B cell (primary cell): Measurements from ENCODE around the gene VPS37C. TPM values are rescaled to one million over a fixed set of nuclear protein-coding genes. Genes with fewer than 3 reads are reported as not detected.

Experiments
- ATAC-seq: fragments of 200-7000 bp; cut with Tn5 transposase; one replicate; pipeline ENCODE4 v1.10.0; 2021; ENCODE audit warnings: low read depth, mild to moderate bottlenecking, moderate number of reproducible peaks, moderate library complexity
- CTCF ChIA-PET: fragments of 350-600 bp; sonication (Branson Sonifier 250); formaldehyde crosslinking; loops from one replicate; lab custom pipeline; 2021; ENCODE audit warnings: antibody characterized with exemption, inconsistent platforms; lab: Charles Lee
- POLR2A ChIA-PET: fragments of 350-600 bp; sonication (Branson Sonifier 250); formaldehyde crosslinking; loops from one replicate; lab custom pipeline; 2021; ENCODE audit warnings: antibody characterized with exemption; lab: Charles Lee
- DNase-seq: peaks from one replicate; pipeline ENCODE4 v3.0.0; 2013
- H2AFZ ChIP-seq: 2 replicates; pipeline ENCODE4 v1.6.1; 2012; ENCODE audit warnings: mild to moderate bottlenecking, low read depth, low read length; ENCODE audit not compliant: insufficient read depth, poor library complexity, severe bottlenecking
- H3K27ac ChIP-seq, 2 donors: 1 replicate in 1 of 2; 2 replicates in 1 of 2; pipeline ENCODE4 v1.5.1; 2012 to 2013; ENCODE audit warnings: low read length in 2 of 2, mild to moderate bottlenecking in 2 of 2, moderate library complexity in 1 of 2
- H3K27me3 ChIP-seq, 4 experiments: fragments of 200-600 bp in 1 of 4; sonication (generic) in 1 of 4; replicated peaks in 1 of 4; 1 replicate in 2 of 4; 2 replicates in 2 of 4; pipeline versions ENCODE4 v1.6.1 to v1.7.0; 2013 to 2016; ENCODE audit warnings: low read length in 3 of 4, mild to moderate bottlenecking in 2 of 4, mixed read lengths in 1 of 4, moderate library complexity in 1 of 4; ENCODE audit not compliant: insufficient read depth in 4 of 4, control insufficient read depth in 3 of 4; ENCODE audit errors: control extremely low read depth in 1 of 4
- H3K36me3 ChIP-seq, 2 experiments: replicated peaks in 1 of 2; 1 replicate in 1 of 2; 2 replicates in 1 of 2; pipeline versions ENCODE4 v1.6.1 to v1.7.1; 2013; ENCODE audit warnings: low read length in 1 of 2; ENCODE audit not compliant: insufficient read depth in 2 of 2, control insufficient read depth in 1 of 2; ENCODE audit errors: control extremely low read depth in 1 of 2, extremely low read depth in 1 of 2
- H3K4me1 ChIP-seq, 2 donors: fragments of 200-600 bp in 1 of 2; sonication (generic) in 1 of 2; 1 replicate in 1 of 2; 2 replicates in 1 of 2; pipeline versions ENCODE4 v1.5.1 to v1.6.1; 2013 to 2017; ENCODE audit warnings: low read length in 2 of 2; ENCODE audit not compliant: control insufficient read depth in 2 of 2, insufficient read depth in 2 of 2
- H3K4me2 ChIP-seq: replicated peaks from 2 replicates; pipeline ENCODE3; 2012; ENCODE audit warnings: mild to moderate bottlenecking, low read depth, low read length; ENCODE audit not compliant: poor library complexity, severe bottlenecking
- H3K4me3 ChIP-seq, 5 experiments: fragments of 200-600 bp in 1 of 5; sonication (generic) in 1 of 5; 1 replicate in 3 of 5; 2 replicates in 2 of 5; pipeline versions ENCODE4 v1.5.1 to v1.7.0; 2011 to 2016; ENCODE audit warnings: low read length in 4 of 5, mild to moderate bottlenecking in 4 of 5, low read depth in 2 of 5, control low read depth in 1 of 5, moderate library complexity in 1 of 5; ENCODE audit not compliant: insufficient read depth in 1 of 5; ENCODE audit errors: control extremely low read depth in 1 of 5, extremely low read depth in 1 of 5
- H3K79me2 ChIP-seq: fragments of 200-600 bp; sonication (generic); one replicate; pipeline ENCODE4 v1.6.0; 2016; ENCODE audit warnings: low read length; ENCODE audit not compliant: control insufficient read depth, insufficient read depth
- H3K9ac ChIP-seq: fragments of 200-600 bp; sonication (generic); 2 replicates; pipeline ENCODE4 v1.6.1; 2017; ENCODE audit warnings: mild to moderate bottlenecking, low read length, moderate library complexity
- H3K9me3 ChIP-seq, 3 donors: one replicate each; pipeline versions ENCODE4 v1.6.1 to v1.7.1; 2013; ENCODE audit warnings: low read length in 2 of 3; ENCODE audit not compliant: control insufficient read depth in 2 of 3, insufficient read depth in 1 of 3; ENCODE audit errors: control extremely low read depth in 1 of 3
- H4K20me1 ChIP-seq: 2 replicates; pipeline ENCODE4 v1.6.0; 2012; ENCODE audit warnings: mild to moderate bottlenecking, low read length; ENCODE audit not compliant: insufficient read depth, control insufficient read depth, poor library complexity, severe bottlenecking
- H3K27ac Mint-ChIP-seq: one replicate; pipeline ENCODE4 v1.8.0; 2021; ENCODE audit warnings: mixed read lengths
- H3K27me3 Mint-ChIP-seq: one replicate; pipeline ENCODE4 v1.8.0; 2021; ENCODE audit warnings: mixed read lengths
- H3K4me1 Mint-ChIP-seq: one replicate; pipeline ENCODE4 v1.8.0; 2021; ENCODE audit warnings: mixed read lengths
- H3K4me3 Mint-ChIP-seq: one replicate; pipeline ENCODE4 v1.8.0; 2021; ENCODE audit warnings: mixed read lengths
- H3K9me3 Mint-ChIP-seq: one replicate; pipeline ENCODE4 v1.8.0; 2022; ENCODE audit warnings: mixed read lengths; ENCODE audit not compliant: insufficient read depth
- EZH2 ChIP-seq: IDR thresholded peaks from 2 replicates; pipeline ENCODE4 v1.6.1; 2012; ENCODE audit warnings: borderline replicate concordance, low read depth, mild to moderate bottlenecking, moderate library complexity, low read length; ENCODE audit not compliant: insufficient read depth, poor library complexity, severe bottlenecking
- WGBS: methylation state at CpG from one replicate; pipeline ENCODE4 v1.1.5; 2013; ENCODE audit warnings: missing lambda C conversion rate; ENCODE audit not compliant: insufficient coverage; 5-methylcytosine and 5-hydroxymethylcytosine counted together
- intact Hi-C: fragments of 100-400 bp; cut with micrococcal nuclease; formaldehyde crosslinking; loops from one replicate; pipeline ENCODE4 v1.10.0; 2022
- polyA plus RNA-seq: library from polyadenylated mRNA; depleted of rRNA; stranded (reverse); fragments of >200 nt; gene quantifications from 2 replicates; pipeline ENCODE4 v1.2.3, GENCODE V29; 2012
- total RNA-seq, 2 donors: library from RNA; stranded (reverse); fragments of 120-200 nt in 1 of 2; gene quantifications; 1 replicate in 1 of 2; 2 replicates in 1 of 2; pipeline versions ENCODE4 v1.2.3 to v1.2.4, GENCODE V29; 2013 to 2022
- TF ChIP-seq, protein P1 (sequence below): fragments of 200-600 bp; IDR thresholded peaks from one replicate; pipeline ENCODE4 v1.8.0; 2022; ENCODE audit warnings: antibody characterized with exemption, mild to moderate bottlenecking

The VPS37C gene
- total and polyA plus RNA-seq, 2 donors (not counting 1 experiment from before 2014, with no cell fraction given) = 6.4 to 20.1 TPM

DNA sequence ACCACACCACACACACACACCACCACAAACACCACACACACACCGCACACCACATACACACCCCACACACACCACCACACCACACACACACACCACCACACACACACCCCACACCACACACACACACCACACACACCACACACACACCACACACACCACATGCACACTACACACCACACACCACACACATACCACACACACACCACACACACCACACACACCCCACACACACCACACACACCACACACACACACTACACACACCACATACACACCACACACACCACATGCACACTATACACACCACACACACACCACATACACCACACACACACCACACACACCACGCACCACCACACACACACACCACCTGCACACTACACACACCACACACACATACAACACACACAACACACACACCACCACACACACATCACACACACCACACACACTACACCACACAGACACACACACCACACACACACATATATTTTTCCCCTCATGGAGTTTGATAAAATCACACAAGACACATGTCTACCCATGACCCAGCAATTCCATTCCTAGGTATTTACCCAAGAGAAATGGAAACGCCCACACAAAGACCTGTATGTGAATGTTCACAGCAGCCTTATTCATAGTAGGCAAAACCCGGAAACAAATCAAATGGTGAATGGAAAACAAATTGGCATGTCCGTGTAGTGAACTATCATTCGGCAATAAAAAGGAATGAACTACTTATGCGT, 44.6 kb downstream of the VPS37C start:
- no peak overlapping the region for H2AFZ ChIP-seq
- H4K20me1 ChIP-seq = no peaks in the 10 kb centered on the region
- H3K79me2 ChIP-seq = no peaks in the 10 kb centered on the region
- ChIA-PET CTCF (interaction anchor here (1.1 to 1.8 kb wide), 2 partner anchors 147 to 201 kb away, joined by 3 to 4 read pairs; no protein-coding TSS in a partner anchor), POLR2A (no interaction called here)
- no peaks in the 10 kb centered on the region for H3K27me3 ChIP-seq
- Mint-ChIP-seq H3K27me3 (no peaks in the 10 kb centered on the region), H3K4me3 (no peak overlapping the region), H3K9me3 (no peaks in the 10 kb centered on the region), H3K27ac (no peak overlapping the region), H3K4me1 (peaks cover 21% of the 10 kb centered on the region)
- H3K36me3 ChIP-seq = no peaks in the 10 kb centered on the region
- ATAC-seq (no peak), DNase-seq (no peak)
- TF ChIP-seq, protein P1, sequence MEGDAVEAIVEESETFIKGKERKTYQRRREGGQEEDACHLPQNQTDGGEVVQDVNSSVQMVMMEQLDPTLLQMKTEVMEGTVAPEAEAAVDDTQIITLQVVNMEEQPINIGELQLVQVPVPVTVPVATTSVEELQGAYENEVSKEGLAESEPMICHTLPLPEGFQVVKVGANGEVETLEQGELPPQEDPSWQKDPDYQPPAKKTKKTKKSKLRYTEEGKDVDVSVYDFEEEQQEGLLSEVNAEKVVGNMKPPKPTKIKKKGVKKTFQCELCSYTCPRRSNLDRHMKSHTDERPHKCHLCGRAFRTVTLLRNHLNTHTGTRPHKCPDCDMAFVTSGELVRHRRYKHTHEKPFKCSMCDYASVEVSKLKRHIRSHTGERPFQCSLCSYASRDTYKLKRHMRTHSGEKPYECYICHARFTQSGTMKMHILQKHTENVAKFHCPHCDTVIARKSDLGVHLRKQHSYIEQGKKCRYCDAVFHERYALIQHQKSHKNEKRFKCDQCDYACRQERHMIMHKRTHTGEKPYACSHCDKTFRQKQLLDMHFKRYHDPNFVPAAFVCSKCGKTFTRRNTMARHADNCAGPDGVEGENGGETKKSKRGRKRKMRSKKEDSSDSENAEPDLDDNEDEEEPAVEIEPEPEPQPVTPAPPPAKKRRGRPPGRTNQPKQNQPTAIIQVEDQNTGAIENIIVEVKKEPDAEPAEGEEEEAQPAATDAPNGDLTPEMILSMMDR = no peak
- TF ChIP-seq EZH2 = no peak
- no peaks in the 10 kb centered on the region for H3K9me3 ChIP-seq
- H3K4me1 ChIP-seq = peaks cover 7 to 15% of the 10 kb centered on the region in 2 donors
- H3K4me2 ChIP-seq = no peak overlapping the region
- intact Hi-C loops = no loop called here
- no peak overlapping the region for H3K9ac ChIP-seq
- H3K27ac ChIP-seq = no peak overlapping the region
- 88% methylated on average over 7 of the region's 7 CpGs for WGBS
- H3K4me3 ChIP-seq = no peak overlapping the region

DNA sequence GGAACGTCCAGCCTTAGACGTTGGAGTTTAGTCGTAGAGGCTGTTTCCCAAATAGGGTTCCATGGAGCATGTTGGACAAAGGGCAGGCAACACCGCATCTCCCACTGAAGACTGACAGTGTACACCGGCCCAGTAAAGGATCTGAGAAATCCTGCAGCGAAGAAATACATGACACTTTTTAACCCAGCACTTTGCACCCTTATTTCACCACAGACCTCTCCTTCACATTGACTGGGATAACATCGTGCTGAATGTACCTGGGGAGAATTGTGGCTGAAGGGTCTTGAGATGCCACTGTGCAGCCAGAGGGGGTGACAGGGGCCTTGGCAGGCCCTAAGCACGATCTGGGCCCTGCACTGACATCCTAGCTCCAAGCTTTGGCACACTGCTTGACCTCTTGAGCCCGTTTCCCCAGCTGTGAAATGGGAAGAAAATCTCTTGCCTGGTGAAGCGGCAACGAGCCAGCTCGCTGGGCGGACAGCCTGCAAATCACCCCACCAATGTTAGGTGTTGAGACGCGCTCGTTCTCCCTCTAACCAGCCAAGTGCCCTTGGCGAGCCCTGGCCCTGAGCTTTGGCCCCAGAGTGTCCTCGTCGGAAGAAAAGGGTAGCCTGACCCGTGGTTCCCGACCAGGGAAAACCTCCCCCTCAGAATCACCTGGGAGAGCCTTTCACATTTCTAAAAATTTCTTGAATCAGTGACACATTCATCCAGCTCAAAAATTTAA, 45.6 kb downstream of the VPS37C start:
- H3K27me3 ChIP-seq = no peaks in the 10 kb centered on the region
- no peaks in the 10 kb centered on the region for H4K20me1 ChIP-seq
- WGBS = 95% methylated on average over 16 of the region's 21 CpGs
- H2AFZ ChIP-seq = no peak overlapping the region
- H3K27ac ChIP-seq = no peak overlapping the region
- H3K4me1 ChIP-seq = peaks cover 7 to 15% of the 10 kb centered on the region in 2 donors
- no peak overlapping the region for H3K9ac ChIP-seq
- no peak for ATAC-seq
- no peaks in the 10 kb centered on the region for H3K36me3 ChIP-seq
- no peaks in the 10 kb centered on the region for H3K9me3 ChIP-seq
- H3K4me2 ChIP-seq = no peak overlapping the region
- Mint-ChIP-seq H3K4me1 (peaks cover 21% of the 10 kb centered on the region), H3K27ac (no peak overlapping the region), H3K4me3 (no peak overlapping the region), H3K9me3 (no peaks in the 10 kb centered on the region), H3K27me3 (no peaks in the 10 kb centered on the region)
- DNase-seq = no peak
- ChIA-PET POLR2A (no interaction called here), CTCF (interaction anchor here (1.1 kb wide), 1 partner anchor 146 kb away, joined by 3 read pairs; no protein-coding TSS in a partner anchor)
- TF ChIP-seq, protein P1 = no peak
- no peak for TF ChIP-seq EZH2
- intact Hi-C loops = no loop called here
- no peaks in the 10 kb centered on the region for H3K79me2 ChIP-seq
- no peak overlapping the region for H3K4me3 ChIP-seq
